ENCODE data around the gene ANO1.

The ANO1 gene

DNA sequence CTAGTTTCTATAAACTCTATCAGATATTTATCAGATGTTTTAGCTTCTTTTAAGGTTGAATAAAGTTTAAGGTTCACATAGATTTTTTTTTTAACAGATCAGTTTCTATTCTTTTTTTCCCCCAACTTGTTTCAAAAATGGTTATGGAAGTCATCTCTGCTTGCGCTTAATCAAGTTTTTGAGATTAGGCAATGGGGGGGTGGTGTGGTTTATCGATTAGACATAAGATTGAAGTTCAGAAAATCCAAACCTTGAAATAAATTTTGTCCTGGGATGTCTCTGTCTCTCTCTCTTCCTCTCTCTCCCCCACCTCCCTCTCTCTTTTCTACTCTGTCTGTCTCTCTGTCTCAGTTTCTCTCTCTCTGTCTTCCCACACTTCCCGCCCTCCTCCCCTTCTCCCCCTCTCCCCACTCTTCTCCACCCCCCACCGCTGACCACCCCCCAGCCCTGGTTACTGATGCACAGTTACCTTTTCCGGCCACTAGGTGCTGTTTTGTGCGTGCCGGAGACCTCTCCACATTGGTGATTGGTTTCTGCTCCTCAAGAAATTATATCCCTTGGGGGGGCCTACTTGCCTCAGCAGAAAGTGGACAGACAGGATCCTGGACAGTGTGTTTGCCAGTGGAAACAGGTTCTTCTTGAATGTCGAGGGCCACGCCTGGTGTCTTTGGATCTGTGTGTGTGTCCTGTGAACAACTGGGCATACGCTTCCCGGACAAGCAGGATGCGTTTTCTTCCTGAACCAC, 29.7 kb upstream of the ANO1 start:
- H3K27ac ChIP-seq (ENCODE audit: low read length, poor library complexity, severe bottlenecking): no peak overlapping the region
- H3K36me3 ChIP-seq (ENCODE audit: control insufficient read depth in 1 of 2, insufficient read depth in 2 of 2, low read depth in 1 of 2, low read length in 2 of 2): no peaks in the 10 kb centered on the region
- H3K4ac ChIP-seq (ENCODE audit: low read depth in 1 of 2, low read length in 2 of 2): no peak overlapping the region
- DNase-seq: peak; percentile 12
- no peak overlapping the region for H3K23ac ChIP-seq (ENCODE audit: low read length in 2 of 2)
- H2BK120ac ChIP-seq (ENCODE audit: low read depth, low read length): no peak overlapping the region
- H3K14ac ChIP-seq (ENCODE audit: low read length in 2 of 2): no peak overlapping the region
- H3K18ac ChIP-seq (ENCODE audit: low read depth in 1 of 2, low read length in 2 of 2): no peak overlapping the region
- peaks cover 24 to 43% of the 10 kb centered on the region in 2 experiments for H3K27me3 ChIP-seq (ENCODE audit: control insufficient read depth in 1 of 2, insufficient read depth in 1 of 2, low read length in 2 of 2)
- no peak overlapping the region for H2AK5ac ChIP-seq (ENCODE audit: low read length, severe bottlenecking)
- H2BK15ac ChIP-seq (ENCODE audit: low read depth, poor library complexity, severe bottlenecking): no peak overlapping the region
- H2BK5ac ChIP-seq (ENCODE audit: low read depth, low read length, poor library complexity, severe bottlenecking): no peak overlapping the region
- no peak overlapping the region for H4K91ac ChIP-seq (ENCODE audit: low read length)
- no peaks in the 10 kb centered on the region for H3K79me1 ChIP-seq (replicated peaks; ENCODE audit: low read length, poor library complexity, severe bottlenecking)
- H3K9me3 ChIP-seq (ENCODE audit: control insufficient read depth, low read length): peaks cover 31% of the 10 kb centered on the region
- H3K9ac ChIP-seq (ENCODE audit: low read length): no peak overlapping the region
- no peak overlapping the region for H3K4me2 ChIP-seq (ENCODE audit: low read length, poor library complexity, severe bottlenecking)
- WGBS: 72% methylated on average over 8 of the region's 12 CpGs
- no peaks in the 10 kb centered on the region for H3K4me1 ChIP-seq (ENCODE audit: control insufficient read depth, insufficient read depth, low read depth, low read length)
- no peak overlapping the region for H3K4me3 ChIP-seq (ENCODE audit: insufficient read depth in 1 of 2, low read depth in 1 of 2, low read length in 2 of 2)
- H2BK12ac ChIP-seq (ENCODE audit: low read length in 2 of 2): no peak overlapping the region
- no peak overlapping the region for H4K8ac ChIP-seq (ENCODE audit: low read length)
- H2AFZ ChIP-seq (ENCODE audit: low read depth, low read length): no peak overlapping the region

DNA sequence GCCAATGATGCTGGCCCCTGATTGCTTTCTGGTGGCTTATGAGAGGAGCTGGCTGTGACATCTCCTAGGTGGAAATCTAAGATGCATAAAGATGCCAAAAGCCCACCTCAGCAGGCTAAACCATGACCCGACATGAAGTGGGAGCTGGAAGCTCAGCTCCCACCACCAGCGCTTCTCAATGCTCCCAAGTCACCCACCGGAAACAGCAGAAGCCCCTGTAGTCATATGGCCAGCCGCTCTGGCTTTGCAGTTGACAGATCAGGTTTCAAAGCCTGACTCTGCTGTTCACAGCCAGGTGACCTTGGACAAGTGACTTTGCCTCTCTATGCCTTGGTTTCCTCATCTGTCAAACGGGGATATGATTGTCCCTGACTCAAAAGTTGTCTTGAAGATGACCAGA, 29.1 kb upstream of the ANO1 start:
- H3K79me1 ChIP-seq (replicated peaks; ENCODE audit: low read length, poor library complexity, severe bottlenecking): no peaks in the 10 kb centered on the region
- no peak for DNase-seq

GRCh38 chr11:70050243-70050642, 27.9 kb upstream of the ANO1 start:
- Histone ChIP-seq H3K23ac (ENCODE audit: low read length in 2 of 2) (no peak overlapping the region), H3K4me3 (ENCODE audit: insufficient read depth in 1 of 2, low read depth in 1 of 2, low read length in 2 of 2) (no peak overlapping the region), H3K4me1 (ENCODE audit: control insufficient read depth, insufficient read depth, low read depth, low read length) (no peaks in the 10 kb centered on the region), H3K4ac (ENCODE audit: low read depth in 1 of 2, low read length in 2 of 2) (no peak overlapping the region), H2AK5ac (ENCODE audit: low read length, severe bottlenecking) (no peak overlapping the region), H3K9ac (ENCODE audit: low read length) (no peak overlapping the region), H3K27ac (ENCODE audit: low read length, poor library complexity, severe bottlenecking) (no peak overlapping the region), H3K9me3 (ENCODE audit: control insufficient read depth, low read length) (peaks cover 14% of the 10 kb centered on the region), H2BK120ac (ENCODE audit: low read depth, low read length) (no peak overlapping the region), H2AFZ (ENCODE audit: low read depth, low read length) (no peak overlapping the region), H3K36me3 (ENCODE audit: control insufficient read depth in 1 of 2, insufficient read depth in 2 of 2, low read depth in 1 of 2, low read length in 2 of 2) (no peaks in the 10 kb centered on the region), H2BK15ac (ENCODE audit: low read depth, poor library complexity, severe bottlenecking) (no peak overlapping the region), H3K4me2 (ENCODE audit: low read length, poor library complexity, severe bottlenecking) (no peak overlapping the region), H3K79me1 (replicated peaks; ENCODE audit: low read length, poor library complexity, severe bottlenecking) (no peaks in the 10 kb centered on the region), H3K14ac (ENCODE audit: low read length in 2 of 2) (no peak overlapping the region), H3K27me3 (ENCODE audit: control insufficient read depth in 1 of 2, insufficient read depth in 1 of 2, low read length in 2 of 2) (peaks cover 30 to 50% of the 10 kb centered on the region in 2 experiments), H2BK5ac (ENCODE audit: low read depth, low read length, poor library complexity, severe bottlenecking) (no peak overlapping the region), H2BK12ac (ENCODE audit: low read length in 2 of 2) (no peak overlapping the region), H3K18ac (ENCODE audit: low read depth in 1 of 2, low read length in 2 of 2) (no peak overlapping the region), H4K91ac (ENCODE audit: low read length) (no peak overlapping the region), H4K8ac (ENCODE audit: low read length) (no peak overlapping the region)
- WGBS: 83% methylated on average over 7 of the region's 7 CpGs
- no peak for DNase-seq

More for the DNA sequence above, 29.1 kb upstream of the ANO1 start:
- H2AK5ac ChIP-seq (ENCODE audit: low read length, severe bottlenecking): no peak overlapping the region
- H3K9ac ChIP-seq (ENCODE audit: low read length): no peak overlapping the region
- H3K4me3 ChIP-seq (ENCODE audit: insufficient read depth in 1 of 2, low read depth in 1 of 2, low read length in 2 of 2): no peak overlapping the region
- H2BK12ac ChIP-seq (ENCODE audit: low read length in 2 of 2): no peak overlapping the region
- H3K4me1 ChIP-seq (ENCODE audit: control insufficient read depth, insufficient read depth, low read depth, low read length): no peaks in the 10 kb centered on the region
- H4K91ac ChIP-seq (ENCODE audit: low read length): no peak overlapping the region
- H4K8ac ChIP-seq (ENCODE audit: low read length): no peak overlapping the region
- 85% methylated on average over 5 of the region's 5 CpGs for WGBS
- H2BK15ac ChIP-seq (ENCODE audit: low read depth, poor library complexity, severe bottlenecking): no peak overlapping the region
- H3K23ac ChIP-seq (ENCODE audit: low read length in 2 of 2): no peak overlapping the region
- H2BK120ac ChIP-seq (ENCODE audit: low read depth, low read length): no peak overlapping the region
- H2BK5ac ChIP-seq (ENCODE audit: low read depth, low read length, poor library complexity, severe bottlenecking): no peak overlapping the region
- H3K4me2 ChIP-seq (ENCODE audit: low read length, poor library complexity, severe bottlenecking): no peak overlapping the region
- H3K14ac ChIP-seq (ENCODE audit: low read length in 2 of 2): no peak overlapping the region
- peaks cover 26 to 49% of the 10 kb centered on the region in 2 experiments for H3K27me3 ChIP-seq (ENCODE audit: control insufficient read depth in 1 of 2, insufficient read depth in 1 of 2, low read length in 2 of 2)
- no peak overlapping the region for H3K4ac ChIP-seq (ENCODE audit: low read depth in 1 of 2, low read length in 2 of 2)
- H3K18ac ChIP-seq (ENCODE audit: low read depth in 1 of 2, low read length in 2 of 2): no peak overlapping the region
- H3K27ac ChIP-seq (ENCODE audit: low read length, poor library complexity, severe bottlenecking): no peak overlapping the region
- no peaks in the 10 kb centered on the region for H3K36me3 ChIP-seq (ENCODE audit: control insufficient read depth in 1 of 2, insufficient read depth in 2 of 2, low read depth in 1 of 2, low read length in 2 of 2)
- H2AFZ ChIP-seq (ENCODE audit: low read depth, low read length): no peak overlapping the region
- H3K9me3 ChIP-seq (ENCODE audit: control insufficient read depth, low read length): peaks cover 25% of the 10 kb centered on the region

DNA sequence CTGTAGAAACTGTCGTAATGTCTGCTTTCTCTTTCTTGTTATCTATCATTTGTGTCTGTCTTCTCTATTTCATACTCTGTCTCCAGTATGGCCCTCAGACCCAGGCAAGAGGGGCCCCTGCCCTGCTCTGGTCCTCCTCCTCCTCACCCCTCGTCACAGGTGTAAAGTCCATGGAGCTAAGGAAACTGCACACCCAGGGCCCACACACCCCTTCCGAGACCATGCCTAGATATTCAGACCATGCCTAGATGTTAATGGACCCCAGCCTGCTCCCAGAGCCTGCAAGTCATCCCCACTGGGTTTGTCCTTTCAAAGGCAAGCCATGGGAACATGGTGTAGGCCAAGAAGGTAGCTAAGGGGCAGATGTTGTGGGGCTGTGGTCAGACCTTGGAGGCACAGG, 24.1 kb upstream of the ANO1 start:
- Histone ChIP-seq H3K23ac (ENCODE audit: low read length in 2 of 2) (no peak overlapping the region), H4K8ac (ENCODE audit: low read length) (peak overlapping the region; percentile 42), H3K18ac (ENCODE audit: low read depth in 1 of 2, low read length in 2 of 2) (no peak overlapping the region), H3K9me3 (ENCODE audit: control insufficient read depth, low read length) (peaks cover 16% of the 10 kb centered on the region), H2AK5ac (ENCODE audit: low read length, severe bottlenecking) (no peak overlapping the region), H2BK120ac (ENCODE audit: low read depth, low read length) (no peak overlapping the region), H3K27ac (ENCODE audit: low read length, poor library complexity, severe bottlenecking) (no peak overlapping the region), H3K4ac (ENCODE audit: low read depth in 1 of 2, low read length in 2 of 2) (no peak overlapping the region), H2BK15ac (ENCODE audit: low read depth, poor library complexity, severe bottlenecking) (no peak overlapping the region), H3K14ac (ENCODE audit: low read length in 2 of 2) (no peak overlapping the region), H3K79me1 (replicated peaks; ENCODE audit: low read length, poor library complexity, severe bottlenecking) (no peaks in the 10 kb centered on the region), H3K4me3 (ENCODE audit: insufficient read depth in 1 of 2, low read depth in 1 of 2, low read length in 2 of 2) (no peak overlapping the region), H2BK5ac (ENCODE audit: low read depth, low read length, poor library complexity, severe bottlenecking) (no peak overlapping the region), H3K36me3 (ENCODE audit: control insufficient read depth in 1 of 2, insufficient read depth in 2 of 2, low read depth in 1 of 2, low read length in 2 of 2) (no peaks in the 10 kb centered on the region), H3K9ac (ENCODE audit: low read length) (no peak overlapping the region), H4K91ac (ENCODE audit: low read length) (no peak overlapping the region), H3K27me3 (ENCODE audit: control insufficient read depth in 1 of 2, insufficient read depth in 1 of 2, low read length in 2 of 2) (peaks cover 32 to 35% of the 10 kb centered on the region in 2 experiments), H2AFZ (ENCODE audit: low read depth, low read length) (no peak overlapping the region), H3K4me1 (ENCODE audit: control insufficient read depth, insufficient read depth, low read depth, low read length) (no peaks in the 10 kb centered on the region), H3K4me2 (ENCODE audit: low read length, poor library complexity, severe bottlenecking) (no peak overlapping the region), H2BK12ac (ENCODE audit: low read length in 2 of 2) (no peak overlapping the region)
- DNase-seq: no peak
- 95% methylated on average over 2 of the region's 3 CpGs for WGBS

Data from mesenchymal stem cell (in vitro differentiated cells and primary cell).